ENCODE measurements around the gene SHB.
"Not testable (repeated sequence)": the region's sequence is repeated elsewhere in the genome, so short reads cannot be mapped to it uniquely, and the experiment has no call there.

Gene SHB

DNA sequence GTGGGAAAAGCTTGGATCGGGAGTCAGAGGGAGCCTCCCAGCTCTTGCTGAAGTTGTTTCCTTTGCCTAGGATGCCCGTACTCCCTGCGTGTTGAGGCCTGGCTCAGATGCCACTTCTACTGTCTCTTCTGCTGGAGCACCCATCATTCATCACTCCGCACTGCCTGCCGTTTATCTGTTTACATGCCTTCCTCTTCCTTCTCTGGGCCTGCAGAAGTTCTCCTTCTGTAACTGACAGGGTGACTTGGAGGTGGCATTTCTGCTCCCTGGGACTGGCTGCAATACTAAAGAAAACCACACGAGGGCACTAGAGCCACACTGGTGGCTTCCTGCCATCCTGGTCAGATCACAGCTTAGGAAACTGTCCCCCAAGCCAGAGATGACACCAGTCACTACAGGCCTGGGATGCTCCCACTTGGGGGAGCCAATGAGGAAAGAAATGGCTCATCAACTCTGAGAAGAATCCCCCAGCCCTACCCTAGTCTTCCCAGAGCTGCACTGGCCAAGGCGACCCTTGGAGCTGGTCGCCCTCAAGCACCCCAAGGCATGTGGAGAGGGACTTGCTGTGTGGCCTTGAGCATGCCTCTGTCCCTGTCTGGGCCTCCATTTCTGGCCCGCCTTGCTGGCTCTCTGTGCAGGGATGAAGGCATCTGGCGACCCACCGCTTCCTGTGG lies 155.4 kb downstream of the SHB start:
- DNase-seq = peak; percentile 82 to 85

DNA sequence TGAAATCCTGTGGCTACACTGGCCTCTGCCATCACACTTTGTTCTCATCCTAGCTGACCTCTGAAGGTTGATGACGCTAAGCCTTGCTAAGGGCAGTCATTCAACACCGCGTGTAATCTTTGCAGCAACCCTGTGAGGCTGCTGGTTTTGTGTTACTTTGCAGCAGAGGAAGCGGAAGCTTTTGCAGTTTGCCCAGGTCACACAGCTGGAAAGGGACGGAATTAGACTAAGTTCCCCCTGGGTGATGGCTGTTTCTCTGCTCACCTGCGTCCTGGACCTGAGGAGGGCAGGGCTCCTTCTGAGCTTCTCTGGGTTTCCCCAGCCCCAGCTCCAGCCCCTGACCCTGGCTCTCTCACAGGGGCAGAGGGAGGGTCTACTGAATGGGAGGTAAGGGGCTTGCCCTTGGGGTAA lies 157.8 kb downstream of the SHB start:
- no peak for DNase-seq

DNA sequence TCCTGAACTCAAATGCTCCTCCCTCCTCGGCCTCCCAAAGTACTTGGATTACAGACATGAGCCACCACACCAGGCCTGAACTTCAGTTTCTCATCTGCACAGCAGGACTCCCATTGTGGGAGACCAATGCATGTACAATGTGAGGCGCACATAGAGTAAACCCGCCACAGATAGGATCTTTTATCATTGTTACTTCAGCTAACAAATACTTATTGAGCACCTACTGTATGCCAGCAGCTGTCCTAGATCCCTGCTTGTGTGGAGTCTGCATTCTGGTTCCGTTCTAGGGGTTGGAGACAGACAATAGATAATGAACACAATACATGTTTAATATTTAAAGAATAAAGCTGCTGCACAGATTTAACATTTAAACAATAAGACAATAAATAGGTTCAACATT lies 158.8 kb downstream of the SHB start:
- no peak for DNase-seq

DNA sequence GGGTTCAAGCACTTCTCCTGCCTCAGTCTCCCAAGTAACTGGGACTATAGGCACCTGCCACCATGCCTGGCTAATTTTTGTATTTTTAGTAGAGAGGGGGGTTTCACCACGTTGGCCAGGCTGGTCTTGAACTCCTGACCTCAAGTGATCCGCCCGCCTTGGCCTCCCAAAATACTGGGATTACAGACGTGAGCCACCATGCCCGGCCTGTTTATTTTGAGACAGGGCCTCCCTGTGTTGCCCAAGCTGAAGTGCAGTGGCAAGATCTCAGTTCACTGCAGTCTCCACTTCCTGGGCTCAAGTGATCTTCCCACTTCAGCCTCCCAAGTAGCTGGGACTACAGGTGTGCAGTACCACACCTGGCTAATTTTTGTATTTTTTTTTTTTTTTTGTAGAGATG lies 159.2 kb downstream of the SHB start:
- DNase-seq = not testable (repeated sequence)

DNA sequence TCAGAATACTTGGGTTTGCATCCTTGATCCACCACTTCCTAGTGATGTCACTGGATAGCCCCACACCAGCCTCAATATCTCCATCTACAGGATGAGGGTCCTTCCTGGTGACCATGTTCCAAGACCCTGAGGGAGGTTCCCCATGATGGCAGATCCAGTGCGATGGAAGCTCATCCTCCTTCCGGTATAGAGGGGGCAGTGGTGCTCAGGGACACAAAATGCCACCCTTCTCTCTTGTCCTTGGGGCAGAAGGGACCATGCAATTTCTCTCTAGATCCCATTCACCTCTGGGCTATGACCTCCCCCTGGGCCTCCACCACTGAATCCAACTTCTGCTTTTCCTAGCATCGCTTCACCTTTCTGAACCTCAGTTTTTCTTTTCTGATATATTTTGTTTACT lies 159.7 kb downstream of the SHB start:
- no peak for DNase-seq

DNA sequence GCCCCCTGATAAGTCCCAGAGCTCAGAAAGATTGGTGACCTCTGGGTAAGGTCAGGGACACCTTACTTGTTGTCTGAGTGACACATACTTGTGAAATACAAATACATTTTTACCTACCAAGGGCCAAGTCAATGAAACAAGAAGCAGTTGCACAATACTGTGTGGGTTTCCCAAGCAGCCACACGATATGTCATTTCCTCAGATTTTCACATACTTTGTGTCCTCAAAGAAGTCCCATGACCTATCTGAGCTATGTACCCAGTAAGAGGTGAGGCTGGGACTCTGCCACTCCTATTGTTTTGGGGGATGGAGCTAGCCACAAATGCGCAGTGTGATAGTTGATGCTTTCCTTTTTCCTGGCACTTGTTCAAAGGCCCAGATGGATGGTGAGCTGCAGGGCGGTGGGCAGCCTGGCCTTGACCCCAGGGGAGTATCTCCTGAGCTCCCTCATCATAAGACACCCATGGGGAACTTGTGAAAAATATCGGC lies 160.3 kb downstream of the SHB start:
- DNase-seq = peak; percentile 4 to 68

DNA sequence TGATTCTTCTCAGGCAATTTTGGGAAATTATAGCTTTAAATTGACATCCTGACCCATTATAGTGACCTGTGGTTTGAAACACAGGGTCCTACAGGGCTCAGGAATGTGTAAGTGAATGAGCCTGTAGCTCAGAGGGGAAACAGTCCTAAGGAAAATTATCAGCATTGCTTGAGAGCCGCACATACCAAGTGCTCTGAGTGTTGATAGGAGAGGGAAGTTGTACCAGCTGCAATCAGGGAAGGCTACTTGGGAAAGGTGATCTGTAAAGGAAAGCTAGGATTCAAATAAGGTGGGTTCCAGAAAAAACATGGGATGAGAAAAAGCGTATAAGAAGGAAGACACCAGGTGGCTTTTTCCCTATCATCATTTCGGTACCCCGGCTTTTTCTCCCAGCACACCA lies 160.7 kb downstream of the SHB start:
- no peak for DNase-seq

DNA sequence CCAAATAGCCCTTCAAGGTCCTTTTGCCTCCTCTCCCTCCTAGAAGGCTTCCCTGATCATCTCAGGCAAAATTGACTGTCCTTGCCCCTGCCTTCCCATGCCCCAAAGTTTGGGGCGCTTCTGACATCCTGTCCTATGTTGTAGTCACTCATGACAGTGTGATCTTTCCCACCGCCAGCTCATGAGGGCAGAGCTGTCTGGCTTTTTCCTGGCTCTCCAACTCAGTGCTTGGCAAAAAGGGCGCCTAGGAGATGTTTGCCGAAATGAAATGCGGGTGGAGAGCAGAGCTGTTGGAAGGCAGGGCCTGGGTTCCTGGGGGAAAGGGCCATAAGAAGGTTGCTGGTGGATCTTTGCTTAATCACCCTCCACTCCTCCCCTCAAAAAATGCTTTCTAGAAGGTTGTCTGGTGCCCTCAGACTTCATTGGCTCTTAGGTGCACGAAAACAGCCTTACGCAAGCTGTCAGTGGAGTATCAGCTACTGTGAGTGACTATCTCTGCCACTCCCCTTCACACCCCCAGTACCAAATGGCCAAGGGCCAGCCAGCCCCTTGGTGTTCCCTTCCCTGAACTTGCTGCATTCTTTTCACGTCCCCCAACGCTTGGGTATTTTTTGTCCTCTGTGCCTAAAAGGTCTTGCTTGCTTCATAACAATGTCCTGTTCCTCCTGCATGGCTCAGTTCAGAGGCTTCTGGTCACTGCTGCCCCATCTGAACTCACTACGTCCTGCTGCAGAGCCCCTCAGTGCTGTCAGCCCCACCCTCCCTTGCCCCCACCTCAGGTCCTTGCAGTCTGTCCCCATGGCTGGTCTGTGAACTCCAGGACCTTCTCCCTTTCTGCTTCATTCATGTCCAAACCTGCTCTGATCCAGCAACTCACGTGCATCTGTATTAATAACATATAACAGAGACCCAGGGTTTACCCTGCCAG lies 162.5 kb downstream of the SHB start:
- no peak for DNase-seq

DNA sequence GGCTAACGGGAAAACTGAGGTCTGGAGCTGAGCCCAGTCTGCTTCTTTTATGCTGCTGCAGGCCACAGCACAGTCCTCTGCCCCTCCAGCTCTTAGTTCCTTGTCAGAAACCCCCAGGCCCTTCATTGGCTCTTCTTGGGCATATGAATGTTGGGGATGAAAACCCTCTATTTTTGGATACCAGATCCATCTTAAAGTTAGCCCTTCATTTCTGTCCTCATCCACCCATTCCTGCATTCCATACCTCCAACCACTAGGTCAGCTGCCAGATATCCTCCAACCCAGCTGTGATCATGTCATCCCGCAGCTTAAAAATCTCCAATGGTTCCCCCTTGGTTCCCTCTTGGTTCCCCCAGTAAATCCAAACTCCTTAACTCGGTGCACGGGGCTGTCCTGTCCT lies 163.3 kb downstream of the SHB start:
- no peak for DNase-seq

DNA sequence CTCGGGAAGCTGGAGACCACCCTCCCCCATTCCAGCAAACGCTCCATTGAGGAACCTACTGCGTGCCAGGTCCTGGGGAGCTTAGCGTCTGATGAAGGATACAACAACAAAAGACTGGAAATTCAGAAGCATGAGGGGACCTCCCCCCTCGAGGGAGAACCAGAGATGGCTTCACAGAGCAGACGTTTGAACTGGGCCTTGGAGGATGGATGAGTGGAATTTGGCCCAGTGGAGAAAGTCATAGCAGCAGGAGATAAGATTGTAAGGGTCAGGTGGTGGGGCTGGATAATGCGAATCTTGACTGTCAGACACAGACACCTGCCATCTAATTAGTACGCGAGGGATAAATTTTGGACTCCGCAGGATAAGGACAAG lies 163.9 kb downstream of the SHB start:
- DNase-seq = no peak

DNA sequence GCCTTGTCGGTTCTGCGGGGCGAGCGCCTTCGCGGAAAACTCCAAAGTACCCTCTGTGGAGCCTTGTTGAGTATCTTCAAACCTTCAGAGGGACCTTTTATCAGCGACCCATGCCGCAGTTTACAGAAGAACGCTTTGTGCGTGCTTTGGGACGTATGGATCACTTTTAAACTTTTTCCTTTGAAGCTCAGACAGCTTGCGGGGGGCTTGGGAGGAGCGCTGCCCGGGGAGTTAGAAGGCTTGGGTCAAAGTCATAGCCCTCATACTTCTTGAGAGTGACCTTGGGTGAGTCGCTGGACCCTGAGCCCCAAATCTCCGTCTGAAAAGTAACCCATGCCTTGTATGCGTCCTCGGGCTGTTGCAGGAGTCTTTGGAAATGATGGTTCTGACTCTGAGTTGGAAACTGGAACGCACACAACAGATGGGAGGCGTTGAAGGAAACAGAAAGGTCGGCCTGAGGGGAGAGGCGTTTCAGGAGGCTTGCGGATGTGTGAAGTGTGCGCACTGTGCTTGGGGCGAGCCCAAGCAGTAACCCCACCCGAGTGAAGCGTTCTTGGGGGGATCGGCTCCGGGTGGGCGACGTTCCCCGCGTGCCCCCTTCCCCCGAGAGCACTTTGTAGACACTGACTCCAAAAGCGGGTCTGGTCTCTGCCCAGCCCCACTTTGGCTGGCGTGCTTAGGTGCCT lies 164.4 kb downstream of the SHB start:
- DNase-seq = no peak

DNA sequence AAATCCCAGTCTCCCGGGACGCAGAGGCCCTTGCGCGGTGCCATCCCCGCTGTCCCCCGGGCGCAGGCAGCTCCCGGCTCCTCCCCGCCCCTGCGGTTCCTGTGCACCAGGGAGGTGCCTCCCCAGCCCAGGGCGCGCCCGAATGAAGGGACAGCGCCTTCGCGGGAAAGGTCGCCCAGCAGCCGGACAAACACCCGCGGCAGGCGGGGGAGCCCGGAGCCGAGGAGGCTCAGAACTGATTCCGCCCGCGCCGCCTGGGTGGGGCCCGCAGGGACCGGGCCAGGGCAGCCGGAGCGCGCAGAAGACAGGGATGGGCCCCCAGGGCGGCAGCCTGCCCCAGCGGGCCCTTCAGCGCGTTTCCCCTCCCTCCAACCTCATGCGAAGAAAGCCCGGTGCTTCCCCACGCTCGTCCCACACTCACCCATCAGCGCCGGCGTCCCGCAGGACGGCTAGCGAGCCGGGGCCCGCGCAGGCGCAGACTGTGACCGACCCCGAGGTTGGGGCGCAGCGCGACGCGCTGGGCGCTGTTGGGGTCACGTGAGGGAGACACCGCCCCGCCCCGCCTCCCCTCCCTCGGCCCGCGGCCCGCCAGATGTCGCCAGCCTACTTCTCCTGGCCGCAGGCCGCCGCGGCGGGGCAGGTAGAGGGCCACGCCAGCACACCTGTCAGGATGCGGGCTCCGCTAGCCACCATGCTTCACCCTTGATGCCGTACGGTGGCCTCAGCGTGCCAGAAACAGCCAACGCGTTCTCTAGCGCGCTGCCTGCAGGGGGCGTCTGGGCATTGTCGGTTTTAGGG lies 165.2 kb downstream of the SHB start, which contains the start of gene SLC25A51:
Gene SLC25A51, minus strand, starts transcription at position 481 of the 798 bp plus-strand sequence. CDS start 15,577 bp downstream, outside the sequence.
- DNase-seq = peak; percentile 94 to 97

DNA sequence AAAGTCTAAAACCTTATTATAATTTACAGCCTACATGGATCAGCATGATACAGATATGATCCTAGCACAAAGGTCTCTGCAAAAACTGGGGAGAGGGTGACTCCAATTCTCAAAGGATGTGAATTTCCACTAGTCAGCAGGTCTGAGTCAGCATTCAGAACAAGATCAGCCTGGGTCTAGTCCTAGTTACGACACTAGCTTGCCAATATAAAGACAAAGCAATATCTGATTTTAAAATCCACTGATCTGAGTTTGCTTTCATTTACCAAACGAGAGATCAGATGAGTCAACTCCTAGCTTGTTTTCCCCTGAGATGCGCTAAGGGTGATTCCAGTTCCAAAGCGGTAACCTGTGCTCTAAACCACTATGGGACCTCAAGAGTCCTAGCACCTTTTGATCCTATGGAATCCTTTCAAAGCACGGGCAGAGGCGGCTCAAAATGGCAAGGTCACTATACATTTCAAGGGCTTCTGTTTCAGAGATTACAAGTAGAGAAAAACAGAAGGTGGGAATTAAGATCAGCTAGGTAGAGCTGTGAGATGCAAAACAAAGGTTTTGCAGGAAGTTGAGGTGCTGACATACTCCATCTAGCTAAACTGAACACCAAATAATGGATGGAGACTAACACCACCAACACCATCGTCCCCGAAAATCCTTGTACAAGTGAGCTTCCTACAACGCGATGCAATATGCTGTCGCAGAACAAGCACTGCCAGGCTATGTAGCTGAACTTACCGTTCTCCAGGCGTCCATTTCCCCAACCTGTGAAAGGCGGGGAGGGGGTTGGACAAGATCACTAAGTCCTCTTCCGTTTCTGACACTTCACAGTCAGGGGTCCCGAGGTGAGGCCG lies 166.0 kb downstream of the SHB start:
- peak in 1 of 2 donors; percentile 5 for DNase-seq

DNA sequence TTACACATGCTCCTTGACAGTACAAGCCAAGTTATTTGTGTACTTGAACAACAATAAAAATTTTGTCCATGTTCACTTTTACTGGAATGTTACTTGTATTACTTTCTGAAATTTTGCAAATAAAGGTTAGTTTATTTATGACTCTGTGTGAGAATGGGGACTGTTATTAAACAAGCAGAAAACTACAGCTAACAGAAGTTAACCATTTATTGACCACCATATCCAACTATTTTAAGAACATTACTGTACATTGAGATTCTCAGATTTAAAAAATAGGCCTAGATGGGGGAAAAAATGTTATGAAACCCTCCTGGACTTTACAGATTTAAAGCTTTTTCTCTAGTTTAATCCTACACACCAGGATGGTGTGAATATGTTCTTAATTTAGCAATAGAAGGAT lies 166.9 kb downstream of the SHB start:
- no peak for DNase-seq

DNA sequence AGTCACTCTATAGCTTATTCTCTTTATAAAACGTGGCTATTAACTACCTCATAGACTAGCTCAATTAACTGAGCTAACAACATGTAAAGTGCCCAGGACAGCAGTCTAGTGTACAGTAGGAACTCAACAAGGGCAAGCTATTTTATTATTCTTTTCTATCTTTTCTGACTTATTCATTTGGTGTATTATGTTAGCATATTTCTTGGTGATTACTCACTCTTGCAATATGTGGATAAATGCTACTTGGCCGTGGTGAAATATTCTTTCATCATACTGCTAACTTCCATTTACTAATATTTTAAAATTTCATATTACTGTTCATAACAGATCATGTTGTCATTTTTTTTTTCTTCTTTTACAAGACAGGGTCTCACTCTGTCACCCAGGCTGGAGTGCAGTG lies 170.0 kb downstream of the SHB start:
- no peak for DNase-seq

DNA sequence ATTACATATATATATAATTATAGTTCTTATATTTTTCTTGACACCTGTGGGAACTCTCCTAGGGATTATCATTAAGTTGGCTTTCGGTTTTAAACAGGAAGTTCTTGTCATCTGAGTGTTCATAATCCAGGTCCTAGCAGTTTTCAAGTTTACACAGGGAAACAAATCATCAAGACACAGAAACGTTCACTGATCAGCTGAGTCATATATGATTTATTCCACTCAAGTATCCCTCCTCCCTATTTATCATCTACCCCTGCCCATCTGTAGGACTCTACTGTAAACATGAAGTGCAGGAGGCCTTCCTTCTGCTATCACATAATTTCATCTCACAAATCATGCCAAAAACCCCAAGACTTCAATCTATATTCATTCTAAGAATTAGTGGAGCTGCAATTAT lies 171.4 kb downstream of the SHB start:
- no peak for DNase-seq

DNA sequence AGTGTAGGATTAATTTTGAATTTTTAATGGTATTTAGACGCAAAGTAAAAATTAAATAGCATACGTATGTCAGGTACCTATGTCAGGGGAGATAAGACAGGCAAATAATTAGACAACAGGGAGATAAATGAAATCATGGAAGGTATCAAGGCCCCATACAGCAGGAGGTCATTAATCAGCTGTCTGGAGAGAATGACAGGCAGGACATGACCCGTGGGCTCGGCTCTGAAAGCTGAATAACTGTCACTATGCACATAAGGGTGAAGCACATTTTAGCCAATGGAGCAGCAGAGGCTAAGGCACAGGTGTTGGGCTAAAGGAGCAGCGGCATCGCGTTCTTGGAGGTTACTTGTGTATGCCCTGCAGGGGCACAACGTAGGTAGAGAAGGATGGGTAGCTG lies 177.0 kb downstream of the SHB start:
- DNase-seq = no peak

DNA sequence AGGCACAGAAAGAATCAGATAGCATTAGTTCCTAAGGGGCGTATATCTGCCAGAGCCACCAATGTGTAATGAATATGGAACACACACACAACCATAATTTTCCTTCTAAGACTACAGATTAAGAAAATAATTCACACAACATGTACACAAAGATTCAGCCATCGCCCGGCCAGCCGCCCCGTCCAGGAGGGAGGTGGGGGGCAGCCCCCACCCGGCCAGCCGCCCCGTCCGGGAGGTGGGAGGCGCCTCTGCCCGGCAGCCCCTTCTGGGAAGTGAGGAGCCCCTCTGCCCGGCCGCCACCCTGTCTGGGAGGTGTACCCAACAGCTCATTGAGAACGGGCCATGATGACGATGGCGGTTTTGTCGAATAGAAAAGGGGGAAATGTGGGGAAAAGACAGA lies 178.0 kb downstream of the SHB start:
- not testable (repeated sequence) for DNase-seq

DNA sequence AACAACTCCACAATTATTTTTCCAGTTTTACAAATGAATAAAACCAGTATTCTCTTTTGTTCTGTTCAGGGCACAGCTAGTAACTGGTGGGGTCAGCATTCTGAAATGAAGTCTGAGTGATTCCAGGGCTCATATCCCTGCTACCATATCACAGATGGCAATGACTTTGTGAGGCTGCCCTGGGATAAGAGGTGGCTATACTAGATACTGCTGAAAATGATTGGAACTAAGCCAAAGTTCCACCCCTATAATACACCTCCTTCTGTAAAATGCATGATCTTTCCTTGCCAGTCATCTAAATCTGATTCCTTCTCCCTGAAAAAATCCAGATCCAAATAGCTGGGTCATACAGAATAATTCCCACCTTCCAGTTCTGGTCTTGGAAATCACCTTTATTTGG lies 179.5 kb downstream of the SHB start:
- no peak for DNase-seq

DNA sequence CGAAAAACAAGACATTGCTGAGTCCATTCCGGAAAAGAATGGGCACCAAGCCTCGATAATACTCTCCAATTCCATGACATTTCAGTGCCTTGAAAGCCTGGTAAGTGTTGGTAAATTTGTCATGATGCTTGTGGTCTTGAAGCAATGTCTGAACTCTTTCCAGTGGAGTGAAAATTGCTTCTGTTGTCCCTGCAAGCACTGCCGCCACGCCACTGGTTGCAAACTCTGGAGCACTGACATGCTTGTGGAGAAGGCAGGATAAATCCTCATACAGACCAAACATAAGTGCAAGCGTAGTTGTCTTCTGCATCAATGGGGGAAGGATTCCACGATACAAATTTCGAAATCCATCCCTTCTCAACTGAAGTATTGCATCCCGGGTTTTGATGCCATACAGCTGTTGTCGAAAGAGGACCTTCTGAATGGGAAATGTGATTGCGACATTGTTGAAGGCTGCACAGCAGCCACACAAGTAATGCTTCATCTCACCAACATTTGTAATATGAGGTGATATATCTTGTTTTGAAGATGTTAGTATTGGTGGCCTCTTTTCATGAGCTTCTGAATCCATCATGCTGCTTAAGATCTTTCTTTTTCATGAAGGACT lies 180.9 kb downstream of the SHB start:
- not testable (repeated sequence) for DNase-seq

DNA sequence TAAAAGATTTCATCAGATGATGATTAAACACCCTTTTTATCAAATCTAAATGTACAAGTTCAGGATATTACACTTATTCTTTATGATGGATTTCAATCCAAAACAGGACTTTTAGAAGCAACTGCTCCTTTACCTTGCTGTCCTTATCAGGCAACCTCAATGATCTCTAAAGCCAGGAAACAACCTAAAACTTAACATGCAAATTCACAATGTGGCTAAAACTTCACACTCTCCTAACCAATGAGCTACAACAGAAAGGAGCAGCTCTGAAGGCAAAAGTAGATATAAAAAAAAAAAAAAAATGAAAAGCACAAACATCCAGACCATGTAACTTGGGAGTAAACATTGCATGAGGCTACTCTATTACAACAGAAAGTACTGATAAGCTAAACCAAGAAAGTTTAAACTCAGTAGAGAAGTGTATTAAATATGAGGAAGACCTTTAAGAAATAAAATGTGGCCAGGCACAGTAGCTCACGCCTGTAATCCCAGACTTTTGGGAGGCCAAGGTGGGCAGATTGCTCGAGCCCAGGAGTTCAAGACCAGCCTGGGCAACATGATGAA lies 188.0 kb downstream of the SHB start:
- DNase-seq = no peak
